ENCODE data around the gene TEDC2. TPM values are rescaled to one million over a fixed set of nuclear protein-coding genes. Genes with fewer than 3 reads are reported as not detected.

The TEDC2 gene
- total RNA-seq, 1 donor from 2014 or later: 6.6 TPM

GRCh38 chr16:2494616-2495015 lies 34.7 kb downstream of the TEDC2 start:
- no peak for DNase-seq (ENCODE audit: low read depth, low spot score)

DNA sequence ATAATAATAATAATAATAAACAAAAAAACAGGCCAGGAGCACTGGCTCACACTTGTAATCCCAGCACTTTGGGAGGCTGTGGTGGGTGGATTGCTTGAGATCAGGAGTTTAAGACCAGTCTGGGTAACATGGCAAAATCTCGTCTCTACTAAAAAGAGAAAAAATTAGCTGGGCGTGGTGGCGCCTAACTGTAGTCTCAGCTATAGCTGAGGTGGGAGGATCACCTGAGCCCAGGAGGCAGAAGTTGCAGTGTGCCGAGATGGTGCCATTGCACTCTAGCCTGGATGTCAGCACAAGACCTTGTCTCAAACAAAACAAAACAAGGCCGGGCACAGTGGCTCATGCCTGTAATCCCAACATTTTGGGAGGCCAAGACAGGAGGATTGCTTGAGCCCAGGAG lies 35.1 kb downstream of the TEDC2 start:
- no peak for DNase-seq (ENCODE audit: low read depth, low spot score)

DNA sequence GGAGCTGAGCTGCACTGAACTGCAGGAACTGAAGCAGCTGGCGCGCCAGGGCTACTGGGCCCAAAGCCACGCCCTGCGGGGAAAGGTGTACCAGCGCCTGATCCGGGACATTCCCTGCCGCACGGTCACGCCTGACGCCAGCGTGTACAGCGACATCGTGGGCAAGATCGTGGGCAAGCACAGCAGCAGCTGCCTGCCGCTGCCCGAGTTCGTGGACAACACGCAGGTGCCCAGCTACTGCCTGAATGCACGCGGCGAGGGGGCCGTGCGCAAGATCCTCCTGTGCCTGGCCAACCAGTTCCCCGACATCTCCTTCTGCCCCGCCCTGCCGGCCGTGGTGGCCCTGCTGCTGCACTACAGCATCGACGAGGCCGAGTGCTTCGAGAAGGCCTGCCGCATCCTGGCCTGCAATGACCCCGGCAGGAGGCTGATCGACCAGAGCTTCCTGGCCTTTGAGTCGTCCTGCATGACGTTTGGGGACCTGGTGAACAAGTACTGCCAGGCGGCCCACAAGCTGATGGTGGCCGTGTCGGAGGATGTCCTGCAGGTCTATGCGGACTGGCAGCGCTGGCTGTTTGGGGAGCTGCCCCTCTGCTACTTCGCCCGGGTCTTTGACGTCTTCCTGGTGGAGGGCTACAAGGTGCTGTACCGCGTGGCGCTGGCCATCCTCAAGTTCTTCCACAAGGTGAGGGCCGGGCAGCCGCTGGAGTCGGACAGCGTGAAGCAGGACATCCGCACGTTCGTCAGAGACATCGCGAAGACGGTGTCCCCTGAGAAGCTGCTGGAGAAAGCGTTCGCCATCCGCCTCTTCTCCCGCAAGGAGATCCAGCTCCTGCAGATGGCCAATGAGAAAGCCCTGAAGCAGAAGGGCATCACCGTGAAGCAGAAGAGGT lies 36.6 kb downstream of the TEDC2 start:
- no peak for DNase-seq (ENCODE audit: low read depth, low spot score)

DNA sequence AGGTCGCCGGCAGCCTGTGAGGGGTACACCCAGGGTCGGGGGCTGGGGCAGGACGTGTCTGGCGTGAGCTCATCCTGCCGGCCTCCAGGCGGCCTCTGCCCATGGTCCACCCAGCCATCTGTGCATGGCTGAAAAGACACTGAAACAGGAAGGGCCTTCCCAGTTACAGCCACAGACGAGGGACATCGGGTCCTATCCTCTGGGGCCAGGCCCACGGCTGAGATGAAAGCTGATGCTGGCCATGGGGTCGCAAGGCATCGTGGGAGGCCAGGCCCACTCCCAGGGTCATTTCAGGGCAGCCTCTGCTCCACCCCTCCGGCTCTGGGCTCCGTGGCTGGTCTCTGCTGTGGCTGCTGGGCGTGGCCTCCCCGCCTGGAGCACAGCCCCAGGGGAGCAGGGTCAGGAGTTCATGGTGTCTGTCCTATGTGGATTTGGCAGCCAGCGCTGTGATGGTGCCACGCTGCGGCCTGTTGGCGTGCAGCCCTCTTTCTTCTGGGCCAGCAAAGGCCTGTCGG lies 37.3 kb downstream of the TEDC2 start:
- no peak for DNase-seq (ENCODE audit: low read depth, low spot score)

GRCh38 chr16:2497695-2498484 lies 38.0 kb downstream of the TEDC2 start:
- no peak for DNase-seq (ENCODE audit: low read depth, low spot score)

DNA sequence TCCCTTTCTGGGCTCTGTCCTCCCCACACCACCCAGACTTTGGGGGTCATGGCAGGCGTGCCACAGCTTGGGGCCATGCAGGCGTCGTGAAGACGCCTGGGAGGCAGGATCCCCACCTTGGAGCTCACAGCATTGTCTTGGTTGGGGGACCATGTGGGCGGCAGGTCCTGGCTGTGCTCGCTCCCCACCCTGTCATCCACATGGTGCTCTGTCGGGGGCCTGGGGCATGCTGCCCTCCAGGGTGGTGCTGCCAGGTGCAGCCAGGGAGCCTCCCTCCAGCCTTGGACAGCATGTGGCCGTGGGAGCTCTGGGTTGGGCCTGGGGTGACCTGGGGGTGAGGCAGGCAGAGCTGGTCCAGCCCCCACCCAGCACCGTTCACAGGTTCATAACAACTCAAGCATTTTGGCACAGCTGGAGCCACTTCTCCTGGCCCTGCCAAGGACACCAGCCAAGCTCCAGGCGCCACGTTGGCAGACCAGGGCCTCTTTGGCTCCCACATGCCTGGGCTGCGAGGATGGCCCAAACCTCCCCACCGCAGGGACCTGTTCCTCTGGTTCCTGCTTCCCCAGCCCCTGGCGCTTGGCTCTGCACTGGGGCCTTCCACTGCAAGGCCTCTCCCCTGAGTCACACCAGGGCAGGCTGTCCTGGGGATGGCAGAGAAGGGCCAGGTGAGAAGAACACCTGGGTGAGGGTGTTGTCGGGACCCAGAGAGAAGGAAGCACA lies 38.8 kb downstream of the TEDC2 start:
- DNase-seq (ENCODE audit: low read depth, low spot score): no peak

DNA sequence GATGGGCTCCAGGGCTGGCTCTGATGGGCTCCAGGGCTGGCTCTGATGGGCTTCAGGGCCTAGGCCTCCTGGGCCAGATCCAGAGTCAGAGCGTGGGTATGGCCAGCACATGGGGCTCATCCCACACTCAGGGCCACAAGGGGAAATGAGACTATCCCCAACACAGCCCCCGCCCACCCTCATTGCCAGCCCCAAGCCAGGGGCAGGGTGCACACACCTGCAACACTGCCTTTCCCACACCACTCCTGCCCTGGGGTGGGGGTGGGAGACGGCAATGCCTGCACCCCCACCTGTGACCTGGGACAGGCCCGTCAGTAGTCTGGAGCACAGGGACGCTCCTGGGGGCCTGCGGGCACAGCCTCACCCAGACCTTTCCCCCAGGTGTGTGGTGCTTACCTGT lies 39.5 kb downstream of the TEDC2 start:
- DNase-seq (ENCODE audit: low read depth, low spot score): no peak

GRCh38 chr16:2499890-2500429 lies 40.1 kb downstream of the TEDC2 start:
- DNase-seq (ENCODE audit: low read depth, low spot score): no peak

- no peak for DNase-seq (ENCODE audit: low read depth, low spot score)
Measured at GRCh38 chr16:2500430-2500917, 40.6 kb downstream of the TEDC2 start.

GRCh38 chr16:2500918-2501750 lies 41.2 kb downstream of the TEDC2 start:
- DNase-seq (ENCODE audit: low read depth, low spot score): peak; percentile 30

- no peak for DNase-seq (ENCODE audit: low read depth, low spot score)
Measured at GRCh38 chr16:2501946-2502895, 42.3 kb downstream of the TEDC2 start.

GRCh38 chr16:2505695-2506094 lies 45.8 kb downstream of the TEDC2 start:
- no peak for DNase-seq (ENCODE audit: low read depth, low spot score)

DNA sequence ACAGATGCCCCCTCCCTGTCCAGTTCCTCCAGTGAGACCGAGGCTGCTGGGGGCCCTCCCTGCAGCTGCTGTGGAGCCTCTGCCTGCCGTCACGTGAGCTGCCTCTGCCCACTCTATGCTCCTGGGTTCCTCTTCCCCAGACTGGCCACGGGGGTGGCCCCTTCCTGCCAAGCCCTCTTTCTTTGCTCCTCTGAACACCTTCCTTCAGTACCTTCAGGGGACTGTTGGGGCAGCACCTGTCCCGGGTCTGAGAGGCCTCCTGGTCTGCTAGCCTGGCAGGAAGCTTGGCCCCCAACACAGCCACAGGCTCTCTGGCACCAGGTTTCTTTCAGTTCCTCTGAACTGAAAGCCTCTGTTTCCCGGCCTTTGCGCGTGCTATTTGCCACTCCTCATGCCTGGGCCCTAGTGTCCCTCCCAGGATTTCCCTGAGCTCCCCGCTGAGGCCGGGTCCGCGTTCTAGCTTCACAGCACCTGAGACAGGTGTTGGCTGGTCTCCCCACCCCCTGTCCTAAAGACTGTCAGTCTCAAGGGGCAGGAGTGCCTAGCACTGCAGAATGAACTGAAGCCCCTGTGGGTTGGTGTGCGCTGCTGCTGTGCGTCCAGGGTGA lies 47.2 kb downstream of the TEDC2 start:
- DNase-seq (ENCODE audit: low read depth, low spot score): no peak

DNA sequence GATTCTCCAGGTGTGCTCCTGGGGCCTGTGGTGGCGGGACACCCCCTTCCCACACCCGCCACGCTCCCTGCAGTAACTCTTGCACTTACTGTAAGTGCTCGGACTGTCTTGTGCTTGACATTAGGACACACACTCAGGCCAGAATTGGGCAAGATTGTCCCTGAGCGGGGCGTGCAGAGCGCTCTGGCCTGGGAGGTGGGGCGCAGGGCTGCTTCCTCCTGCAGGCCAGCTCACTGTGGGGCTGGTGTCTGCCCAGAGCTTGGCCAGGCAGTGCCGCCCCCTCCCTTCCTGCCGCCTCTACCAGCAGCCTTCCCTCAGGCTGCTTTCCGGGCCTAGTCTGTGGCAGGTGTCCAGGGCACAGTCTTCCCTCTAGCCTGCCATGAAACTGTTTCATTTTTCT lies 47.8 kb downstream of the TEDC2 start:
- DNase-seq (ENCODE audit: low read depth, low spot score): no peak

DNA sequence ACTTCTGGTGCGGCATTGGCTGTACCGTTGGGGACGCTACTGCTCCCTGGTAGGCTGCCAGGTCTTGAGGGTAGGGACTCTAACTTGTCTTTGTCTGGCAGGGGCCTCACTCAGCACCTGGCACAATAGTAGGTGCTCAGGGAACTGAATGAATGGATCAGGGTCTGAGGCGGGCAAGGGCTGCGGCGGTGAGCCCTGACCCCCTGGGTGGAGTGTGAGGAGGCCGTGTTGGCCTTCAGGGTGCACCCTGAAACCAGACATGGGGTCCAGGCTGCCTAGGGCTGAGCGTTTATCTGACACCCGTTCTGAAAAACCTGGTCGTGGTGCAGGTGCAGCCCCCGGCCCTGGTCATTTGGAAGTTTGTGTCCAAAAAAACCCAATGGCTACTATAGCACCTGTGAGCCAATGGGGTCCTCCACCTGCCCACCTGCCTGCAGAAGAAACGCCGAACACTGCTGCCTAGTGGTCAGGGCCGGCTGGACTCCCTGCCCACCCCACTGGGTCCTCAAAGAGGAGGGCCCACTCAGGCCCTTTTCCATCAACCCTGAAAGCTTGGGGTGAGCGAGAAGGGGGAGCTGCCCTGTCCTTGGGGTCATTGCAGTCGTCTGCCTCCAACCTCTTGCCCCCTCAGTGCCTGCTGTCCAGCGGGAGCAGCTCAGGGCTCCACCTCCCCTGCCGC lies 49.0 kb downstream of the TEDC2 start:
- no peak for DNase-seq (ENCODE audit: low read depth, low spot score)

GRCh38 chr16:2511128-2511800 lies 51.4 kb downstream of the TEDC2 start:
- DNase-seq (ENCODE audit: low read depth, low spot score): no peak

- DNase-seq (ENCODE audit: low read depth, low spot score): no peak
Measured at GRCh38 chr16:2511996-2512734, 52.3 kb downstream of the TEDC2 start.

Data from pulmonary artery endothelial cell (primary cell).